Left ventricle myocardium inferior (tissue), 1 donor: ENCODE data around the gene RXRA. TPM values are rescaled to one million over a fixed set of nuclear protein-coding genes. Genes with fewer than 3 reads are reported as not detected.
"Not testable (repeated sequence)": the region's sequence is repeated elsewhere in the genome, so short reads cannot be mapped to it uniquely, and the experiment has no call there.

ENCODE experiments used
- DNase-seq: peaks from one replicate; pipeline ENCODE4 v3.0.0-alpha.2; 2020
- H3K27ac ChIP-seq: fragments of 200-600 bp; replicated peaks from 2 replicates; pipeline ENCODE4 v1.8.0; 2021
- H3K27me3 ChIP-seq: fragments of 200-600 bp; 2 replicates; pipeline ENCODE4 v1.8.0; 2021; ENCODE audit warnings: low read depth
- H3K36me3 ChIP-seq: fragments of 200-600 bp; 2 replicates; pipeline ENCODE4 v1.8.0; 2021
- H3K4me1 ChIP-seq: fragments of 200-600 bp; 2 replicates; pipeline ENCODE4 v1.8.0; 2021
- H3K4me3 ChIP-seq: fragments of 200-600 bp; 2 replicates; pipeline ENCODE4 v1.8.0; 2021; ENCODE audit warnings: mild to moderate bottlenecking, moderate library complexity
- H3K9me3 ChIP-seq: fragments of 200-600 bp; replicated peaks from 2 replicates; pipeline ENCODE4 v1.8.0; 2021
- intact Hi-C: fragments of 100-400 bp; cut with micrococcal nuclease; formaldehyde crosslinking; loops from one replicate; pipeline ENCODE4 v1.11.0; 2022
- total RNA-seq: library from RNA; stranded (reverse); fragmentation: NEBNext Ultra II Directional; extraction: Animal tissue kit (Norgen Biotek cat#: 25700); gene quantifications from one replicate; pipeline ENCODE4 v1.2.1, GENCODE V29; 2021
- TF ChIP-seq, protein P1 (sequence below): fragments of 200-600 bp; IDR thresholded peaks from 2 replicates; pipeline ENCODE4 v1.8.0; 2021; ENCODE audit warnings: antibody characterized with exemption, mild to moderate bottlenecking, borderline replicate concordance
- donor health status: DM: no; HTN: yes; CAD: no; lungs with severe emphysema.

The RXRA gene
- total RNA-seq, 1 donor from 2014 or later, result 57.1 TPM

DNA sequence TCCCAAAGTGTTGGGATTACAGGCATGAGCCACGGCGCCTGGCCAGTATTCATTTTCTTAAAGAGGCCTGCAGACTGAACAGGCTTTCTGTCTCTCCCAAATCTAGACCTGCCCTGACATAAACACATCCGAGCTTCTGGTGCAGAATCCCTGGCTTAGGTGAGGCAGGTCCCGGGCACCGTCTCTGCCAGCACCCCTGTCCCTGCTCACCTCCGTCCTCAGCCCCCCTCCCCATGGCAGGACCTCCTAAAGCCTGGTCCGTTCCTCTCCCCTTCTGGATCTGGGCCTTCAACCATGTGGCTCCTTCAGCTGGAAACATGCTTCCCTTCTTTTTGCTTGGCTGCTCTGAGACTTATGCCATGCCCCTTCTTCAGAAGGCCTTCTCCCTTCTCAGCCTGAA lies 22.7 kb upstream of the RXRA start:
- H3K27me3 ChIP-seq, result no peaks in the 10 kb centered on the region
- intact Hi-C loops, result no loop called here
- H3K36me3 ChIP-seq, result no peaks in the 10 kb centered on the region
- H3K4me3 ChIP-seq, result no peak overlapping the region
- no peaks in the 10 kb centered on the region for H3K9me3 ChIP-seq
- H3K27ac ChIP-seq, result no peak overlapping the region
- TF ChIP-seq, protein P1, sequence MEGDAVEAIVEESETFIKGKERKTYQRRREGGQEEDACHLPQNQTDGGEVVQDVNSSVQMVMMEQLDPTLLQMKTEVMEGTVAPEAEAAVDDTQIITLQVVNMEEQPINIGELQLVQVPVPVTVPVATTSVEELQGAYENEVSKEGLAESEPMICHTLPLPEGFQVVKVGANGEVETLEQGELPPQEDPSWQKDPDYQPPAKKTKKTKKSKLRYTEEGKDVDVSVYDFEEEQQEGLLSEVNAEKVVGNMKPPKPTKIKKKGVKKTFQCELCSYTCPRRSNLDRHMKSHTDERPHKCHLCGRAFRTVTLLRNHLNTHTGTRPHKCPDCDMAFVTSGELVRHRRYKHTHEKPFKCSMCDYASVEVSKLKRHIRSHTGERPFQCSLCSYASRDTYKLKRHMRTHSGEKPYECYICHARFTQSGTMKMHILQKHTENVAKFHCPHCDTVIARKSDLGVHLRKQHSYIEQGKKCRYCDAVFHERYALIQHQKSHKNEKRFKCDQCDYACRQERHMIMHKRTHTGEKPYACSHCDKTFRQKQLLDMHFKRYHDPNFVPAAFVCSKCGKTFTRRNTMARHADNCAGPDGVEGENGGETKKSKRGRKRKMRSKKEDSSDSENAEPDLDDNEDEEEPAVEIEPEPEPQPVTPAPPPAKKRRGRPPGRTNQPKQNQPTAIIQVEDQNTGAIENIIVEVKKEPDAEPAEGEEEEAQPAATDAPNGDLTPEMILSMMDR, result no peak
- H3K4me1 ChIP-seq, result peaks cover 5% of the 10 kb centered on the region
- peak; percentile 5 for DNase-seq

GRCh38 chr9:134304261-134304660 lies 22.0 kb upstream of the RXRA start:
- Histone ChIP-seq H3K27ac (no peak overlapping the region), H3K4me3 (no peak overlapping the region), H3K27me3 (no peaks in the 10 kb centered on the region), H3K9me3 (no peaks in the 10 kb centered on the region), H3K36me3 (no peaks in the 10 kb centered on the region), H3K4me1 (peaks cover 5% of the 10 kb centered on the region)
- intact Hi-C loops, result no loop called here
- TF ChIP-seq, protein P1, result no peak
- DNase-seq, result peak; percentile 4

DNA sequence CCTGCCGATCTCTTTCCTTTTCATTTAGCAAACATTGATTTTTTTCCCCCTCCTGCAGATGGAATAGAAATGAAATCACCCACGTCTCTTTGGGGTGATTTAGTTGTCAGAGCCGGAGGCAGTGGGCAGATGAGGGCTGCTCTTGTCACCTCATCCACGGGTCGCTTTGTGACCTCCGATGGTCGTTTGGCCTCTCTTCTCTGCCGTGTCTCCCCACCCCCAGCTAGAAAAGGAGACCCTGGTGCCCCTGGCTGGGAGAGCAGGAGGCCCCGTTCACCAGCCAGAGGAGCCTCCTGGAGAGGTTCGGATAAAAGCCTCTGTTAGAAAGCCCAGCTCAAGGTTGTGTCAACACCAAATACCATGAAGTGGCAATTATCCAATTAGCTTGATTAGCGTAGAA lies 21.6 kb upstream of the RXRA start:
- DNase-seq, result no peak
- Histone ChIP-seq H3K9me3 (no peaks in the 10 kb centered on the region), H3K36me3 (no peaks in the 10 kb centered on the region), H3K27ac (no peak overlapping the region), H3K27me3 (no peaks in the 10 kb centered on the region), H3K4me1 (peaks cover 4% of the 10 kb centered on the region), H3K4me3 (no peak overlapping the region)
- intact Hi-C loops, result no loop called here
- TF ChIP-seq, protein P1, result no peak

- no peaks in the 10 kb centered on the region for H3K4me1 ChIP-seq
- no peak overlapping the region for H3K4me3 ChIP-seq
- TF ChIP-seq, protein P1, result no peak
- DNase-seq, result no peak
- H3K27me3 ChIP-seq, result no peaks in the 10 kb centered on the region
- no peaks in the 10 kb centered on the region for H3K9me3 ChIP-seq
- H3K27ac ChIP-seq, result no peak overlapping the region
- intact Hi-C loops, result no loop called here
- H3K36me3 ChIP-seq, result no peaks in the 10 kb centered on the region
These were observed 20.7 kb upstream of the RXRA start for GRCh38 chr9:134305533-134305932.

- H3K27me3 ChIP-seq, H3K4me3 ChIP-seq, DNase-seq, intact Hi-C loops, H3K9me3 ChIP-seq, H3K36me3 ChIP-seq, H3K27ac ChIP-seq, H3K4me1 ChIP-seq: not testable (repeated sequence)
These were observed 20.2 kb upstream of the RXRA start for GRCh38 chr9:134306042-134306441.

DNA sequence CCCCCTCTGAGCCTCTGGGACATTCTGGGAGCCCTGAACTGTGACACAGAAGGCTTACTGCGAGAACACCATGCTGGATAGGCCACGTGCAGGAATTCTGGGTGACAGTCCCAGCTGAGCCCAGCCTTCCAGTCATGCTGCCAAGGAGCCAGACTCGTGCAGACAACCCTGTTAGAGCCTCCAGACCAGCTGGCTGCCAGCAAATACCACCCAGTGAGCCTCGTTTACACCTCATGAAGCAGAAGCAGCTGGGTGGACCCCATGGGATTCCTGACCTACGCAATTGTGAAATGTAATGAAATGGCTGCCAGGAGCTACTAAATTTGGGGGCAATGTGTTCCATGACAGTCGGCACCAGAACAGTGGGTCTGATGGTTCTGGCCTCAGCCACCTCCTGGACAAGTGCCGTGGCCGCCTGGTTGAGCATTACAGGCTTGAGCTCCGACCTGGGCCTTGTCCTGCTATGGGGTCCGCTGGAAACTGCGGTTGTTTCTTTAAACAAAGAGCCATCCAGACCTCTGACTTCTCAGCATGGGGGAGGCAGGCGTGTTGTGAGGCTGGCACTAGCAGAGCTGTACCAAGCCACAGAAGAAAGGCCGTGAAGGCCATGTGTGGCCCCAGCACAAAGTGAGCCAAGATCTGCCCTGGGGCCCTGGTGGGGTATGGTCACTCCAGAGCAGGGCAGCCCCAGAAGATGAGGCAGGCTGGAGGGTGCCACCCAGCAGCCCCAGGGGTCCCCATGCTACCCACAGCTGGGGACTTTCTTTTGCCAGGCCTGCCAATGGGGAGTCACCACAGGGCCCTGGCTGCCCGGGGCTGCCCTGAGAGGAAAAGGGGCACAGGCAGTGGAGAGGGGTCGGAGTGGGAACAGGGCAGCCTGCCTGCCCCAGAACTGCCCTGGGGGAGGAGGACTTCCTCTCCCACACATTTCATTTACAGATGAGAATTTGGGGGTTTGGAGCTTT lies 19.3 kb upstream of the RXRA start:
- peak; percentile 25 for DNase-seq
- intact Hi-C loops, result no loop called here
- Histone ChIP-seq H3K27ac (no peak overlapping the region), H3K27me3 (no peaks in the 10 kb centered on the region), H3K4me1 (no peaks in the 10 kb centered on the region), H3K36me3 (no peaks in the 10 kb centered on the region), H3K9me3 (peaks cover 5% of the 10 kb centered on the region), H3K4me3 (no peak overlapping the region)
- TF ChIP-seq, protein P1, result no peak
